Hypothalamus (tissue), 51 donors: ENCODE data around the gene TPO.
"Not testable (repeated sequence)": the region's sequence is repeated elsewhere in the genome, so short reads cannot be mapped to it uniquely, and the experiment has no call there.

Experiments
- DNase-seq, 51 donors: peaks; one replicate each; lab custom pipeline; 2025; lab: John Stamatoyannopoulos, UW

TPO gene

GRCh38 chr2:1413156-1413710 is at the start of gene TPO:
Gene TPO (plus strand): TSS chr2:1413463. CDS start chr2:1414409, 946 bp downstream.
- no peak for DNase-seq

GRCh38 chr2:1366546-1367134 is 46.6 kb upstream of the TPO start:
- DNase-seq, result peak in 45 of 51 donors; percentile 9 to 89 (median 63)

GRCh38 chr2:1367601-1368000 is 45.7 kb upstream of the TPO start:
- DNase-seq, result no peak

DNA sequence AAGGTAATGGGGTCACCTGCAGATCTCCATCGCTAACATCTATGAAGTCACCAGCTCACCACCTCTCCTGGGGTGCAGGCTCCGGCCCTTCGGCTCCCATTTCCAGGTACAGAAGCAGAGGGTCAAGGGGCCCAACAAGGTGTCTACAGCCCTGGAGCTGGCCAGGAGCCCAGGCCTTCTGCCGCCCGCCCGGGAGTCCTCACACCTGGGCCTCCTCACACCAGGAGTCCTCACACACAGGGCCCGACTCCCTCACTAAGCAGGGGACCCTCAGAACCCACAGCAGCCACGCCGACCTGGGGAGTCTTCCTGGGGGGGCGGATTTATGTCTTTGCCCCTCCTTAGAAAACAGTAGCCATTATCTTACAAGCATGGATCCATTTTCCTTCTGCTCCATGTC is 43.4 kb upstream of the TPO start:
- DNase-seq, result no peak

DNA sequence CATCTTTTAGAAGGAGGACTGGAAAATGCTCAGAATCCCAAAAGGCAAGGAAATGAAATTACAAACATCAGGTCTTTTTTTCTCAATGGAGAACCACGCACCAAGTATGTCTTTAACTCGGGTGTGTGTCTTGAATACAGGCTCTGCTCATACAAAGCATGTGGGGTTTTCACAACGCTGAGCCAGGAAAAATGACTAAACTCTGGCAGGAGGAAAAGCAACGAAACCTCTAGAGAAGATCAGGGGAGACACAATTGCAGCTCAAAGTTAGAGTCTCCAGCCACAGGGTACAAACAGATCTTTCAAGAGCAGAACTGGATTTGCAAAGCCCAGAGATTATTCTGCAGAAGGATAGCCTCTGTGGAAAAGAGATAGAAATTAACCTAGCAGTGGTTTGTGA is 42.8 kb upstream of the TPO start:
- DNase-seq, result no peak

GRCh38 chr2:1371082-1371481 is 42.2 kb upstream of the TPO start:
- DNase-seq, result no peak

DNA sequence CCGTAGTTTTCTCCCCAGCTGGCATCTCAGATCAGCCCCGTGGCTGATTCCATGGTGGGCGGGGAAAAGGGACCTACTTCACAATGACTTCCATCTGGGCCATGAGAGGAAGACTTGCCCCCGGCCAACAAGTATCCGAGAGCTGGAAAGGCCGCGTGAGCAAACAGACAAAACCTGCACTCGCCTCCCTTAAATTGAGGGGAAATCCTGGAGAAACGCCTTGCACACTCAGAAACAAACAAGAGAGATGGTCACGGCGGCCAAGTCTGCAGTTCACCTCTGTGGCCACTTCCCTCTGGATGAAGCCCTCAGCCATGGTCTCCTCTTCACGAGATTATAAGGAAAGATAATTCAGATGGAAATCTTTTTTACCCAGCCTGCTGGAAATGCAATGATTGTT is 39.4 kb upstream of the TPO start:
- no peak for DNase-seq

DNA sequence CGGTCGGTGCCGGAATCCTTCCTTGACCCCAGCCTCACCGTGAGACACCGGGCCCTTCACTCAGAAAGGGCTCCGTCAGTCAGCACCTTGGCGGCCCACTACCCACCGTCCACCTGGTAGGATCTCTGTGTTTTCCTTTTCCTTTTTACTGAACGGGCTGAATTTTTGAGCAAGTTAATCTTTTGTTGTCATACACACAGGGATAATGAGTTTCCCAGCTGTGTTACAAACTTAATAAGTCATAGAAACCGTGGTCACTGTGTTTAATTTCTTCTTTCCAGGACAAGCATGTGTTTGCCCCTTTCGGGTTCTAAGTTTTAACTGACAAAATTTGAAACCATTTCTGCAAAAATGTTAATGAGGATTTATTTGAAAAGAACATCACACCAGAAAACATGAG is 39.0 kb upstream of the TPO start:
- DNase-seq, result no peak

DNA sequence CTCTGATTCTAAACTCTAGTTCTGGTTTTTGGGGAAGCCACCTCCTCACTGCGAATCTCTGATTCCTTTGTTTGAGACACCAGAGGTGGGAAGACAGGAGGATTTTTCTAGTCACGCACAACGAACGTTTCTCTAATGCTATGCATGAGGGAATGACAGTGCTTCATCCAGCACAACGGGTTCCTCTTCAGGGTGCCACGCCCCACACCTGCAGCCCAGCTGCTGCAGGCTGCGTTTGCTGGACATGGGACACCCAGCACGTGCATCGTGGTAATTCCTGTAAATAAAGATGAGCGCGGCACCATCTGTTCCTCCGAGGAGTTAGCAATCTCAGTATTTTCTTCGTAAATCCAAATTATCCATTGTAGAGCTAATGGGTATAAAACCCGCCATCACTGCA is 37.5 kb upstream of the TPO start:
- no peak for DNase-seq

GRCh38 chr2:1377473-1377872 is 35.8 kb upstream of the TPO start:
- no peak for DNase-seq

GRCh38 chr2:1378456-1379150 is 34.7 kb upstream of the TPO start:
- no peak for DNase-seq

DNA sequence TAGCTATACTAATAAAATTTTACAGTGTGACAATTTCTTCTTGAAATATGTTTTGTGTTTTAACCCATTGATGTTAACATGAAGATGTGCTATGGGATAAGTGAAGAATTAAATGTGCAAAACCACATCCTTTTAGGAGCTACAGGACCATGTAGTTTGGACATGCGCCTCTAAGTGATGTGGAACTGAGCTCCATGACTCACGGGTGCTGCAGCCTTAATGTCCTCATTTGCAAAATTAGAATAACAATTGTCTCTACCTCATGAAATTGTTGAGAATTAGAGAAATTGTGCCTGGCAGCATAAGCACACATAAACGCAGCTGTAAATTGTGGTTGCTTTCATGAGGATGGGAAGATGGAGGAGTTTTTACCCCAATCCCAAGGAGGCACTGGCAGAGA is 31.6 kb upstream of the TPO start:
- DNase-seq, result no peak

DNA sequence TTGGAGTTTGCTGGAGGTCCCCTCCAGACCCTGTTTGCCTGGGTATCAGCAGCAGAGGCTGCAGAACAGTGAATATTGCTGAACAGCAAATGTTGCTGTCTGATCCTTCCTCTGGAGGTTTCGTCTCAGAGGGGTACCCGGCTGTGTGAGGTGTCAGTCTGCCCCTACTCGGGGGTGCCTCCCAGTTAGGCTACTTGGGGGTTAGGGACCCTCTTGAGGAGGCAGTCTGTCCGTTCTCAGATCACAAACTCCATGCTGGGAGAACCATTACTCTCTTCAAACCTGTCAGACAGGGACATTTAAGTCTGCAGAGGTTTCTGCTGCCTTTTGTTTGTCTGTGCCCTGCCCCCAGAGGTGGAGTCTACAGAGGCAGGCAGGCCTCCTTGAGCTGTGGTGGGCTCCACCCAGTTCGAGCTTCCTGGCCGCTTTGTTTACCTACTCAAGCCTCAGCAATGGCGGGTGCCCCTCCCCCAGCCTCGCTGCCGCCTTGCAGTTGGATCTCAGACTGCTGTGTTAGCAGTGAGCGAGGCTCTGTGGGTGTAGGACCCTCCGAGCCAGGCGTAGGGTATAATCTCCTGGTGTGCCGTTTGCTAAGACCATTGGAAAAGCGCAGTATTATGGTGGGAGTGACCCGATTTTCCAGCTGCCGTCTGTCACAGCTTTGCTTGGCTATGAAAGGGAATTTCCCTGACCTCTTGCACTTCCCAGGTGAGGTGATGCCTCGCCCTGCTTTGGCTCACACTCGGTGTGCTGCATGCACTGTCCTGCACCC is 25.1 kb upstream of the TPO start:
- not testable (repeated sequence) for DNase-seq

GRCh38 chr2:1390118-1390517 is 23.1 kb upstream of the TPO start:
- DNase-seq, result not testable (repeated sequence)

- DNase-seq, result no peak
Measured at GRCh38 chr2:1393321-1393720, 19.9 kb upstream of the TPO start.

- no peak for DNase-seq
Measured at GRCh38 chr2:1394709-1395408, 18.4 kb upstream of the TPO start.

DNA sequence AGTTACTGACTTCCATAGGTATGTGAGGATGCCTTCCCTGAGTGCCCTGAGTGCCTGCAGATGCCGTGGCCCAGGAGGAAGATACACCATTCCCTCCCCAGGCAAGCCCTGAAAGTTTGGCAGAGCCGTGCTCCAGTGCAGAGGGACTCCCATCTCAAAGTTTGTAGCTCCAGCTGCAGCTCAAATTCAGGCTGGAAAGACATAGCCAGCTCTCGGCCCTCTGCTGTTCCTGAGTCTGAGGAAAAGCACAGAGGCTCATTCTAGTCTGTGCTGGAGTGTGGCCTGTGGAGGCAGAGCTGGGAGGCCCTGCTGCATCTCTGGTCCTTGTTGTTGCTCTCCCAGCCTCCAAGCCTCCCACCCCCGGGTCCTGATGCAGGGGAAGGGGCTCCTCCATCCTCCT is 15.9 kb upstream of the TPO start:
- DNase-seq, result no peak

- DNase-seq, result no peak
Measured at GRCh38 chr2:1398191-1398590, 15.1 kb upstream of the TPO start.

GRCh38 chr2:1400943-1401735 is 12.1 kb upstream of the TPO start:
- no peak for DNase-seq

GRCh38 chr2:1402064-1402463 is 11.2 kb upstream of the TPO start:
- DNase-seq, result no peak
